ENCODE results near the gene CHRM5. TPM values are rescaled to one million over a fixed set of nuclear protein-coding genes. Genes with fewer than 3 reads are reported as not detected.
"Not testable (repeated sequence)": the region's sequence is repeated elsewhere in the genome, so short reads cannot be mapped to it uniquely, and the experiment has no call there.

The CHRM5 gene
- total RNA-seq, 2 experiments from 2014 or later = not detected

DNA sequence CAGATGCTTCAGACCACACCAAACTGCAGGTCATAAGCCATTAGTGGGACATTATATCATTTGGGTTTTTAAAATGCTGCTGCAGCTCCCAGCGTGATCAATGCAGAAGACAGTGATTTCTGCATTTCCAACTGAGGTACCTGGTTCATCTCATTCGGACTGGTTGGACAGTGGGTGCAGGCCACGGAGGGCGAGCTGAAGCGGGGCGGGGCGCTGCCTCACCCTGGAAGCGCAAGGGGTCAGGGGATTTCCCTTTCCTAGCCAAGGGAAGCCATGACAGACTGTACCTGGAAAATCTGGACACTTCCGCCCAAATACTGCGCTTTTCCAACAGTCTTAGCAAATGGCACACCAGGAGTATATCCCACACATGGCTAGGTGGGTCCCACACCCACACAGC, 27.4 kb downstream of the CHRM5 start:
- H3K4me1 Mint-ChIP-seq (ENCODE audit: low read depth); H3K36me3 Mint-ChIP-seq (ENCODE audit: low read depth); H3K4me3 Mint-ChIP-seq; H3K27ac Mint-ChIP-seq; H3K27me3 Mint-ChIP-seq (ENCODE audit: low read depth); intact Hi-C loops (cut with micrococcal nuclease); H3K9me3 Mint-ChIP-seq; CTCF ChIA-PET; DNase-seq: not testable (repeated sequence)

DNA sequence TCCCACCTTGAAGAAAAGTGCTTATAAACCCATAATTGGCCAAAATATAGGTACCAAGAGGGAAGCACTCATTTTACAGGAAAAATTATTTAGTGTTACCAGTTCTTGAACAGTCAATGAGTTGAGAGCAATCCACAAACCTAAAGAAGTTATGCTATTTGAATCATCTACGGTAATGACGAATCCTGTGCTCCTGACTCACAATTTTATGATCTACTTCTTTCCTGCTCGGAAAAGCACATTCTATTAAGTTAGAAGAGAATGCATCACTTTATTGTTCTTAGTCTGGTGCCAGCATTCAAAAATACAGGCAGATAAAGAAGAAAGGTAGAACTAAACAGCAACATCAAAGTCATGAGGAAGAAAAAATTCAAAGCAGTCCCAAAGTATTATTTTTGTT, 33.2 kb downstream of the CHRM5 start:
- Mint-ChIP-seq H3K27me3 (ENCODE audit: low read depth) (no peaks in the 10 kb centered on the region), H3K4me3 (no peak overlapping the region), H3K9me3 (no peaks in the 10 kb centered on the region), H3K4me1 (ENCODE audit: low read depth) (no peaks in the 10 kb centered on the region), H3K27ac (no peak overlapping the region), H3K36me3 (ENCODE audit: low read depth) (peaks cover 10% of the 10 kb centered on the region)
- CTCF ChIA-PET = interaction anchor here (0.5 kb wide), 1 partner anchor 34 kb away, joined by 3 read pairs; no protein-coding TSS in a partner anchor
- intact Hi-C loops (cut with micrococcal nuclease) = no loop called here
- DNase-seq = no peak

DNA sequence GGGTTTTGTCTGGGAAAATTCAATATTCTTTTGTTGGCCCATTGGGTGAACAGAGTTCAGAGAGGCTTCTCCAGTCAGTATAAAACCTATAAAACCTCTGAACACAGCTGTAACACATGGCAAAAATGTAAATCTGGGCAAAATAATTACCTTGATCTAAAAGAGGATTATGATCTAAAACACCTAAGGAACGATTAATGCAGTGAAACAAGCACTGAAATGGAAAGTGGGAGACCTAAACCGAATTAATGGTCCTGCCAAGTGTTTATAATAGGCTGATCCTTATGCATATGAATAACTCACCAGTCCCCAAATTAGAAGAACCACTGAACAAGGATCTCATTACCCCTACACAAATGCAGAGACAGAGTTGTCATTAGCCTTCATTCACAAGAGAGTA, 38.1 kb downstream of the CHRM5 start:
- DNase-seq = no peak
- H3K4me1 Mint-ChIP-seq (ENCODE audit: low read depth) = no peaks in the 10 kb centered on the region
- CTCF ChIA-PET = no interaction called here
- intact Hi-C loops (cut with micrococcal nuclease) = no loop called here
- no peaks in the 10 kb centered on the region for H3K9me3 Mint-ChIP-seq
- H3K36me3 Mint-ChIP-seq (ENCODE audit: low read depth) = peaks cover 9% of the 10 kb centered on the region
- no peaks in the 10 kb centered on the region for H3K27me3 Mint-ChIP-seq (ENCODE audit: low read depth)
- H3K4me3 Mint-ChIP-seq = no peak overlapping the region
- H3K27ac Mint-ChIP-seq = no peak overlapping the region

DNA sequence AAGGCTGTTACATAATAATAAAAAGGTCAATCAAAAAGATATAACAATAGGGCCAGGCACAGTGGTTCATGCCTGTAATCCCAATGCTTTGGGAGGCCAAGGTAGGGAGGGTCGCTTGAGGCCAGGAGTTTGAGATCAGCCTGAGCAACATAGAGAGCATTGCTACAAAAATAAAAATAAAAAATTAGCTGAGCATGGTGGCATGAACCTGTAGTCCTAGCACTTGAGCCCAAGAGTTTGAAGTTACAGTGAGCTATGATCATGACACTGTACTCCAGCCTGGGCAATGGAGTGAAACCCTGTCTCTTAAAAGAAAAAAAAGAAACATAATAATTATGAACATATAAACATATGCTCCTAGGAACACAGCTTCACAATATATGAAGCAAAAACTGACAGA, 41.4 kb downstream of the CHRM5 start:
- Mint-ChIP-seq H3K4me3 (no peak overlapping the region), H3K36me3 (ENCODE audit: low read depth) (peaks cover 2% of the 10 kb centered on the region), H3K27me3 (ENCODE audit: low read depth) (no peaks in the 10 kb centered on the region), H3K9me3 (no peaks in the 10 kb centered on the region), H3K4me1 (ENCODE audit: low read depth) (no peaks in the 10 kb centered on the region), H3K27ac (no peak overlapping the region)
- CTCF ChIA-PET = no interaction called here
- no peak for DNase-seq
- intact Hi-C loops (cut with micrococcal nuclease) = loop anchor here (5.0 kb wide), 1 partner anchor 52 kb away; no protein-coding TSS in a partner anchor

DNA sequence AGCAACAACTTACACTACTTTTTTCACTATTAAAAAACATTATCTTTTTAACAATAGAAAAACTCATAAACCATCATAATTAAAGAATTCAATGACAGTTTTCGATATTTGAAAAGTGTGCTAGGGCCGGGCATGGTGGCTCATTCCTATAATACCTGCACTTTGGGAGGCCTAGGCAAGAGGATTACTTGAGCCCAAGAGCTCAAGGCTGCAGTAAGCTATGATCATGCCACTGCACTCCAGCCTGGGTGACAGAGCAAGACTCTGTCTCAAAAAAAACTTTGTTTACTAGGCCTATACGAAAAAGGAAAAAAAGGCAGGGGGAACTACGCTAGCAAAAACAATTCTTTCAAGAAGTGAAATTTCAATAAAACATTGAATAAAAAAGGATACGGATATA, 42.6 kb downstream of the CHRM5 start:
- Mint-ChIP-seq H3K27me3 (ENCODE audit: low read depth) (no peaks in the 10 kb centered on the region), H3K36me3 (ENCODE audit: low read depth) (peaks cover 2% of the 10 kb centered on the region), H3K4me3 (no peak overlapping the region), H3K4me1 (ENCODE audit: low read depth) (no peaks in the 10 kb centered on the region), H3K27ac (no peak overlapping the region), H3K9me3 (no peaks in the 10 kb centered on the region)
- CTCF ChIA-PET = no interaction called here
- no peak for DNase-seq
- intact Hi-C loops (cut with micrococcal nuclease) = loop anchor here (5.0 kb wide), 1 partner anchor 54 kb away; no protein-coding TSS in a partner anchor

DNA sequence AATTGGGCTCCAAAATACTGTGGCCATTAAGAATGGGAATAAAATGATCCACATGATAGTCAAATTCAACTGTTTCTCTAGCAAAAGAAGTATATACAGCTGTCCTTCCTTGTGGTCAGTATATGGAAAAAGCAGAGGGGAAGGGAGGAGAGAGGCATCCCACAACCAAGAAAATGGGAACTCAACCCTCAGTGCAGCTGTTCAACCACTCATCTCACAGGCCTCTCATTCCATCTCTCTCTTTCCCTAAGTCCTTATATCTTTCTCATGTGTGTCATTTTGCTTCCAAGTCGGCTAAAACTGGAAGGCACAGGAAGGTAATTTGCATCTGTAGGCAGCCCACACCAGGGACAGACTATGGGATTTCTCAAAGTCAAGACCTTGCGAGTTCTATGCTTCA, 43.2 kb downstream of the CHRM5 start:
- Mint-ChIP-seq H3K27me3 (ENCODE audit: low read depth) (no peaks in the 10 kb centered on the region), H3K27ac (no peak overlapping the region), H3K36me3 (ENCODE audit: low read depth) (peaks cover 2% of the 10 kb centered on the region), H3K9me3 (no peaks in the 10 kb centered on the region), H3K4me1 (ENCODE audit: low read depth) (no peaks in the 10 kb centered on the region), H3K4me3 (no peak overlapping the region)
- no peak for DNase-seq
- CTCF ChIA-PET = no interaction called here
- intact Hi-C loops (cut with micrococcal nuclease) = loop anchor here (5.0 kb wide), 1 partner anchor 54 kb away; no protein-coding TSS in a partner anchor

DNA sequence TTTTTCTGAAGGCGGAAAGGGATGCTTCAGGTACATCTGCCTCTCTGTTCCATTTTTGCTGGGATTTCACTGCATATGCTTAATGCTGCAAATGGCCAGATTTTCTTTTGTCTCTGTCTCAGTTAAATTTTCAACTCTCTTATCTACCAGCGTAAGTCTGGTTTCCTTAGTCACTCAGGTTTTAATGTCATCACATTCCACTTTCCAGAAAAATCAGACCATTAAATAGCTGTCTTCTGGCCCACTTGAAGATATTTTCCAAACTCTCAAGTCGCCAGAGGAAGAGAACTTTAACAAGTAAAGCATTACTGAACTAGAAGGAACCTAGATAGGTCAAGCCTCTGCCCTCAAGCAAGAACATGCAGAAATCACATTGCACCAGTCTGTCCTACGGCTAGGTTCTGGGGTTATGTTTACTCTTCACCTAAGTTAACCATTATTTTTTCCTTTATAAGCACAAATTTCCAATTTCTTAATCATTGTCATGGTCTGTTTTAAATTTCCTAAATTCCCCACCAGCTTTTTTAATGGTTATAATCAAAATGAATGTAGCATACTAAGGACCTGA, 44.2 kb downstream of the CHRM5 start:
- Mint-ChIP-seq H3K27ac (no peak overlapping the region), H3K4me1 (ENCODE audit: low read depth) (peaks cover 2% of the 10 kb centered on the region), H3K36me3 (ENCODE audit: low read depth) (peaks cover 2% of the 10 kb centered on the region), H3K4me3 (no peak overlapping the region), H3K27me3 (ENCODE audit: low read depth) (no peaks in the 10 kb centered on the region), H3K9me3 (no peaks in the 10 kb centered on the region)
- no peak for DNase-seq
- CTCF ChIA-PET = no interaction called here
- intact Hi-C loops (cut with micrococcal nuclease) = loop anchor here (5.0 kb wide), 1 partner anchor 55 kb away; no protein-coding TSS in a partner anchor

DNA sequence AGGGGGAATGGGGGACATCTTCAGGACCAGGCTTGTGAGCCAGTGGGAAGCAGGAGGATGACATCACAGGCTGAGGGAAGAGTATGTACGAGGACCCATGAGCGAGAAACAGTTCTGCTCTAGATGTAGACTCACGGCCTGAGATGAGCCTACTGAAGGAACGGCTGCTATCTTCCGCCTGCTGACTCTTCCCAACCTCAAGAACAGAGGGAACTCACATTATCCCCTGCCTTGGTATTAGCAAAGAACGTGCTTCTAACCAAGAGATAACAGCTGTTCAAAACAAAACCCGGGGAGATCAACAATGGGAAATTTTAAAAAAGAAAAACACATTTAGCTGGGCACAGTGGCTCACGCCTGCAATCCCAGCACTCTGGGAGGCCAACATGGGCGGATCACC, 45.4 kb downstream of the CHRM5 start:
- peaks cover 11% of the 10 kb centered on the region for H3K4me1 Mint-ChIP-seq (ENCODE audit: low read depth)
- intact Hi-C loops (cut with micrococcal nuclease) = loop anchor here (5.0 kb wide), 1 partner anchor 56 kb away; no protein-coding TSS in a partner anchor
- no peaks in the 10 kb centered on the region for H3K9me3 Mint-ChIP-seq
- H3K27me3 Mint-ChIP-seq (ENCODE audit: low read depth) = no peaks in the 10 kb centered on the region
- CTCF ChIA-PET = no interaction called here
- H3K36me3 Mint-ChIP-seq (ENCODE audit: low read depth) = peaks cover 9% of the 10 kb centered on the region
- DNase-seq = no peak
- H3K4me3 Mint-ChIP-seq = no peak overlapping the region
- H3K27ac Mint-ChIP-seq = no peak overlapping the region

DNA sequence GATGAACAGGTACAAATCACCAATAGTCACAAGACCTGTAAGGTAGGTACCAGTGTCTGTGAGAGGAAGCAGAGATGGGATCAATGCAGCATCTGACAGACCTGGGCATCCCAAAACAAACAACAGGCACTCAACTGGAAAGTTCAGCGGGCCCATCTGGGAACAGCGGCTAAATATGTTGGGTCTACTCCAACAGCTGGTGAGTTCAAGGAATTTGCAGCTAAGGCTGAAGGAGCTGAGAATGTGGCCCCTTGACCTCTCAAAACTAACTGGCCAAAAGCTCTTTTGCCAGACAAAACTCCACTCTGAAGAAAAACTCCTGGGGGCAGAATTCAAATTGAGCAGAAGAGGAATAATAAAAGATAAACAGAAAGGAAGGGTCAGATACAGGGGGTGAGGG, 46.3 kb downstream of the CHRM5 start:
- Mint-ChIP-seq H3K27me3 (ENCODE audit: low read depth) (no peaks in the 10 kb centered on the region), H3K36me3 (ENCODE audit: low read depth) (peaks cover 10% of the 10 kb centered on the region), H3K4me1 (ENCODE audit: low read depth) (peaks cover 14% of the 10 kb centered on the region), H3K27ac (no peak overlapping the region), H3K4me3 (no peak overlapping the region), H3K9me3 (no peaks in the 10 kb centered on the region)
- CTCF ChIA-PET = interaction anchor here (0.6 kb wide), 1 partner anchor 227 kb away, joined by 3 read pairs; no protein-coding TSS in a partner anchor
- intact Hi-C loops (cut with micrococcal nuclease) = loop anchor here (5.0 kb wide), 1 partner anchor 57 kb away; no protein-coding TSS in a partner anchor
- DNase-seq = no peak

DNA sequence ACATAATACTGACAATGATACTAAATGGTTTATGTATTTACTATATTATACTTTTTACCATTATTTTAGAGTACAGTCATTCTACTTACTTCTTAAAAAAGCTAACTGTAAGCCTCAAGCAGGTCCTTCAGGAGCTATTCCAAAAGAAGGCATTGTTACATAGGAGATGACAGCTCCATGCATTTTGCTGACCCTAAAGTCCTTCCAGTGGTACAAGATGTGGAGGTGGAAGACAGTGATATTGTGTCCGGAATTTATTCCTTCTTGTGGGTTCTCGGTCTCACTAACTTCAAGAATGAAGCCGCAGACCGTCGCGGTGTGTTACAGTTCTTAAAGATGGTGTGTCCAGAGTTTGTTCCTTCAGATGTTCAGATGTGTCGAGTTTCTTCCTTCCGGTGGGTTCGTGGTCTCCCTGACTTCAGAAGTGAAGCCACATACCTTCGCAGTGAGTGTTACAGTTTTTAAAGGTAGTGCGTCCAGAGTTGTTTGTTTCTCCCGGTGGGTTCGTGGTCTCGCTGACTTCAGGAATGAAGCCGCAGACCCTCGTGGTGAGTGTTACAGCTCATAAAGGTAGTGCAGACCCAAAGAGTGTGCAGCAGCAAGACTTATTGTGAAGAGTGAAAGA, 49.8 kb downstream of the CHRM5 start:
- no peaks in the 10 kb centered on the region for H3K9me3 Mint-ChIP-seq
- DNase-seq = peak; percentile 37
- H3K4me1 Mint-ChIP-seq (ENCODE audit: low read depth) = peaks cover 14% of the 10 kb centered on the region
- peaks cover 14% of the 10 kb centered on the region for H3K36me3 Mint-ChIP-seq (ENCODE audit: low read depth)
- CTCF ChIA-PET = no interaction called here
- H3K27ac Mint-ChIP-seq = no peak overlapping the region
- H3K27me3 Mint-ChIP-seq (ENCODE audit: low read depth) = no peaks in the 10 kb centered on the region
- intact Hi-C loops (cut with micrococcal nuclease) = no loop called here
- H3K4me3 Mint-ChIP-seq = peak overlapping the region; percentile 50

DNA sequence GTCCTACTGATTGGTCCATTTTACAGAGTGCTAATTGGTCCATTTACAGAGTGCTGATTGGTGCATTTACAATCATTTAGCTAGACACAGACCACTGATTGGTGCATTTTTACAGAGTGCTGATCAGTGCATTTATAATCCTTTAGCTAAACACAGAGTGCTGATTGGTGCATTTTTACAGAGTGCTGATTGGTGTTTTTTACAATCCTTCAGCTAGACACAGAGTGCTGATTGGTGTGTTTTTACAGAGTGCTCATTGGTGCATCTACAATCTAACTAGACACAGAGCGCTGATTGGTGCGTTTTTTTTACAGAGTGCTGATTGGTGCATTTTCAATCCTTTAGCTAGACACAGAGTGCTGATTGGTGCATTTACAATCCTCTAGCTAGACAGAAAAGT, 50.4 kb downstream of the CHRM5 start:
- H3K27ac Mint-ChIP-seq; intact Hi-C loops (cut with micrococcal nuclease); H3K4me3 Mint-ChIP-seq; H3K27me3 Mint-ChIP-seq (ENCODE audit: low read depth); H3K9me3 Mint-ChIP-seq; DNase-seq: not testable (repeated sequence)
- Mint-ChIP-seq H3K36me3 (ENCODE audit: low read depth) (peaks cover 14% of the 10 kb centered on the region), H3K4me1 (ENCODE audit: low read depth) (peaks cover 14% of the 10 kb centered on the region)
- CTCF ChIA-PET = interaction anchor here (1.0 kb wide), 1 partner anchor 20 kb away, joined by 4 read pairs; the partner anchor contains the start of gene AVEN

DNA sequence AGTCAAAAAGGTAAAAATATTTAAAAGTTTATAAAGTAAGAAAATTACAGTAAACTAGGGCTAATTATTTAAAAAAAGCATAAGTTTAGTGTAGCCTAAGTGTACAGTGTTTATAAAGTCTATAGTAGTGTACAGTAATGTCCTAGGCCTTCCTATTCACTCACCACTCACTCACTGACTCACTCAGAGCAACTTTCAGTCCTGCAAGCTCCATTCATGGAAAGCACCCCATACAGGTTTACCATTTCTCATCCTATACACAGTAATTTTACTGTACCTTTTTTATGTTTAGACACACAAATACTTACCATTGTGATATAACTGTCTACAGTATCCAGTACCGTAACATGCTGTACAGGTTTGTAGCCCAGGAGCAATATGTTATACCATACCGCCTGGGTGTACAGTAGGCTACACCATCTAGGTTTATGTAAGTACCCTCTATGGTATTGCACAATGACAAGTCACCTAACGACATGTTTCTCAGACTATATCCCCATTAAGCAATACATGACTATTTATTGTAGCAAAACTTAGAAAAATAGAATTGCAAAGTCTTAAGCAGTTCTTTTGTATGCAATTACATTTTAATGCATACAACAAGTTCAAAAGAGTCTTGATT, 51.2 kb downstream of the CHRM5 start:
- H3K27ac Mint-ChIP-seq = no peak overlapping the region
- H3K27me3 Mint-ChIP-seq (ENCODE audit: low read depth) = no peaks in the 10 kb centered on the region
- DNase-seq = no peak
- CTCF ChIA-PET = interaction anchor here (1.0 kb wide), 1 partner anchor 19 kb away, joined by 4 read pairs; the partner anchor contains the start of gene AVEN
- peaks cover 14% of the 10 kb centered on the region for H3K36me3 Mint-ChIP-seq (ENCODE audit: low read depth)
- H3K4me3 Mint-ChIP-seq = no peak overlapping the region
- intact Hi-C loops (cut with micrococcal nuclease) = no loop called here
- H3K9me3 Mint-ChIP-seq = no peaks in the 10 kb centered on the region
- peaks cover 14% of the 10 kb centered on the region for H3K4me1 Mint-ChIP-seq (ENCODE audit: low read depth)

DNA sequence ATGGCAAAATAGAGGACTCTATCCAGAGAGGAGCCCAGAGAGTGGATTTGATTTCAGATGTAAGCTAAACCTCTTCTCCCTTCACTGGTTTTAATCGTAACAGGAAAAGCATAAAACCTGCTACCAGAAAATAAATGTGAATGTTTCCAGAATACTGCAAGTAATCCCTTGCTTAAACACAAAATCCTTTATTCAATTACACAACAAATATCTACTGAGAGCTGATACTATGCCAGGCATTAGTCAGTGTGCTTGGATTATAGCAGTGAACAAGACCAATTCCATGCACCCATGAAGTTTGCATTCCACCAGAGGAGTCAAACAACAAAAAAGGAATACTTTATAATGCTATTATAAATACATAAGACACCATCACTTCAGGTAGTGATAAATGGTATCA, 55.6 kb downstream of the CHRM5 start:
- Mint-ChIP-seq H3K27me3 (ENCODE audit: low read depth) (no peaks in the 10 kb centered on the region), H3K27ac (no peak overlapping the region), H3K4me3 (no peak overlapping the region), H3K4me1 (ENCODE audit: low read depth) (peaks cover 2% of the 10 kb centered on the region), H3K9me3 (peaks cover 5% of the 10 kb centered on the region), H3K36me3 (ENCODE audit: low read depth) (peaks cover 13% of the 10 kb centered on the region)
- DNase-seq = no peak
- intact Hi-C loops (cut with micrococcal nuclease) = no loop called here
- CTCF ChIA-PET = no interaction called here
